ENCODE data around the gene INPP4B.

Gene INPP4B

GRCh38 chr4:142706381-142706780 lies 139.7 kb downstream of the INPP4B start:
- TF ChIP-seq, protein P1, sequence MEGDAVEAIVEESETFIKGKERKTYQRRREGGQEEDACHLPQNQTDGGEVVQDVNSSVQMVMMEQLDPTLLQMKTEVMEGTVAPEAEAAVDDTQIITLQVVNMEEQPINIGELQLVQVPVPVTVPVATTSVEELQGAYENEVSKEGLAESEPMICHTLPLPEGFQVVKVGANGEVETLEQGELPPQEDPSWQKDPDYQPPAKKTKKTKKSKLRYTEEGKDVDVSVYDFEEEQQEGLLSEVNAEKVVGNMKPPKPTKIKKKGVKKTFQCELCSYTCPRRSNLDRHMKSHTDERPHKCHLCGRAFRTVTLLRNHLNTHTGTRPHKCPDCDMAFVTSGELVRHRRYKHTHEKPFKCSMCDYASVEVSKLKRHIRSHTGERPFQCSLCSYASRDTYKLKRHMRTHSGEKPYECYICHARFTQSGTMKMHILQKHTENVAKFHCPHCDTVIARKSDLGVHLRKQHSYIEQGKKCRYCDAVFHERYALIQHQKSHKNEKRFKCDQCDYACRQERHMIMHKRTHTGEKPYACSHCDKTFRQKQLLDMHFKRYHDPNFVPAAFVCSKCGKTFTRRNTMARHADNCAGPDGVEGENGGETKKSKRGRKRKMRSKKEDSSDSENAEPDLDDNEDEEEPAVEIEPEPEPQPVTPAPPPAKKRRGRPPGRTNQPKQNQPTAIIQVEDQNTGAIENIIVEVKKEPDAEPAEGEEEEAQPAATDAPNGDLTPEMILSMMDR (IDR thresholded peaks at IDR 0.05; ENCODE audit: insufficient read depth, low read depth, low read length, missing control alignments): no peak
- no peak for DNase-seq (ENCODE audit: low read depth)
- no peak overlapping the region for H3K4me3 ChIP-seq (ENCODE audit: low read length)

GRCh38 chr4:142705820-142706219 lies 140.3 kb downstream of the INPP4B start:
- no peak for DNase-seq (ENCODE audit: low read depth)
- TF ChIP-seq, protein P1 (IDR thresholded peaks at IDR 0.05; ENCODE audit: insufficient read depth, low read depth, low read length, missing control alignments): no peak
- no peak overlapping the region for H3K4me3 ChIP-seq (ENCODE audit: low read length)

DNA sequence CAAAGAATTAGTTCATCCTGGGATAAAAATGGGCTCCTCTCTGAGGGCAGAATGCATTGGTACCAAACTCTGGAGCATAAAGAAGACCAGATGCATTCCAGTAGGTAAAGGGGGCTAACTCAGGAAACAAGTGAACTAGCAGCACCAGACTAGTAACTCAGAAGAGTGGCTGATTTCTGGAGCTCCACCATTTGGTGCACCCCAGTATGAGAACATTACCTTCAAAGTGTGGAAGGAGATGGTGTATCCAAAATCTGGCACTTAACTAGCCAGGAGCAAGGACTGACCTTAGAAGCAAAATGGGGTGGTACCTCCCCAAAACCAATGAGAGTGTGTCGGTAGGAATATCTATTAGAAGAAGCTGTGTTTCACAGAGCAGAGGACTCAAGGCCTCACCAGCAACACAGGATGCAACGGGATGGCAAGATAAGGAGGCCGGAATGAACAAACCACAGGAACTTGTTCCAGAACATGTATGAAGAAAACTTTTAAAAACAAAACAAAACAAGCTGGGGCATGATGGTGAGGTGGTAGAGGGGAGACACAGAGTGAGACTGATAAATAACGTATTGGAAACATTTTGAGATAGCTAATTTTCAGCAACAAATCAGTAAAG lies 142.3 kb downstream of the INPP4B start:
- TF ChIP-seq, protein P1 (IDR thresholded peaks at IDR 0.05; ENCODE audit: insufficient read depth, low read depth, low read length, missing control alignments): no peak
- no peak for DNase-seq (ENCODE audit: low read depth)
- H3K4me3 ChIP-seq (ENCODE audit: low read length): no peak overlapping the region

GRCh38 chr4:142701017-142701416 lies 145.1 kb downstream of the INPP4B start:
- TF ChIP-seq, protein P1 (IDR thresholded peaks at IDR 0.05; ENCODE audit: insufficient read depth, low read depth, low read length, missing control alignments): no peak
- no peak overlapping the region for H3K4me3 ChIP-seq (ENCODE audit: low read length)
- no peak for DNase-seq (ENCODE audit: low read depth)

DNA sequence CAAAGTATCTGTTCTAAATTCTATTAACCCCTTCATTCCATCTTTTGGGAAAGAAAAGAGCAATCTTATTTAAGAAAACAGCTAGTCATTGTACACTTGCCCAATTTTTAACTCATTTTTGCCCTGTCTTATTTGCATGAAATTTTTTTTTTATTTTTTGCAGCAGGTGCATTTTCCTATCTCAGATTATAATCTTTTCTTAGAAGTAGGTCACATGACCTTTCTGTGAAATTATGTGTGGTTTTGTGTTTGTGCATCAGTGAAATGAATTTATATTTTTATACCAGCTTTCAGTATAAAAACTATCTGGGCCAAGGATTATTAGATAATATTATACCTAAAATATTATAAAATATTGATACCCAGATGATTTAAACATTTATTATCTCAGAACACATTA lies 145.6 kb downstream of the INPP4B start:
- DNase-seq (ENCODE audit: low read depth): no peak
- no peak overlapping the region for H3K4me3 ChIP-seq (ENCODE audit: low read length)
- TF ChIP-seq, protein P1 (IDR thresholded peaks at IDR 0.05; ENCODE audit: insufficient read depth, low read depth, low read length, missing control alignments): no peak

- peak; percentile 43 for DNase-seq (ENCODE audit: low read depth)
- no peak overlapping the region for H3K4me3 ChIP-seq (ENCODE audit: low read length)
- TF ChIP-seq, protein P1 (IDR thresholded peaks at IDR 0.05; ENCODE audit: insufficient read depth, low read depth, low read length, missing control alignments): no peak
These were observed 147.5 kb downstream of the INPP4B start for GRCh38 chr4:142698552-142698951.

- DNase-seq (ENCODE audit: low read depth): no peak
- TF ChIP-seq, protein P1 (IDR thresholded peaks at IDR 0.05; ENCODE audit: insufficient read depth, low read depth, low read length, missing control alignments): no peak
- no peak overlapping the region for H3K4me3 ChIP-seq (ENCODE audit: low read length)
These were observed 148.2 kb downstream of the INPP4B start for GRCh38 chr4:142697928-142698327.
